Effector memory CD4-positive, alpha-beta T cell (primary cell): ENCODE measurements around the gene CXCR6.
"Not testable (repeated sequence)": the region's sequence is repeated elsewhere in the genome, so short reads cannot be mapped to it uniquely, and the experiment has no call there.

Source experiments
- DNase-seq, 3 donors: peaks; one replicate each; pipeline ENCODE4 v3.0.0-alpha.2; 2020
- H3K27ac ChIP-seq: 2 replicates; pipeline ENCODE4 v1.7.0; 2013; ENCODE audit warnings: mild to moderate bottlenecking, low read length, moderate library complexity; ENCODE audit not compliant: insufficient read depth, poor library complexity, severe bottlenecking
- H3K27me3 ChIP-seq: replicated peaks from 2 replicates; pipeline ENCODE4 v1.7.0; 2013; ENCODE audit warnings: mild to moderate bottlenecking, low read length; ENCODE audit not compliant: insufficient read depth, control insufficient read depth, poor library complexity, severe bottlenecking
- H3K36me3 ChIP-seq: 2 replicates; pipeline ENCODE4 v1.7.0; 2013; ENCODE audit warnings: mild to moderate bottlenecking, low read length, moderate library complexity; ENCODE audit not compliant: control insufficient read depth, insufficient read depth
- H3K4me1 ChIP-seq: 2 replicates; pipeline ENCODE4 v1.7.0; 2013; ENCODE audit warnings: low read length, mild to moderate bottlenecking; ENCODE audit not compliant: control insufficient read depth, insufficient read depth, poor library complexity, severe bottlenecking
- H3K4me3 ChIP-seq: 2 replicates; pipeline ENCODE4 v1.7.0; 2013; ENCODE audit warnings: low read length, low read depth, mild to moderate bottlenecking; ENCODE audit not compliant: insufficient read depth, poor library complexity, severe bottlenecking
- H3K9me3 ChIP-seq: 2 replicates; pipeline ENCODE4 v1.7.0; 2013; ENCODE audit warnings: mild to moderate bottlenecking, low read length, moderate library complexity; ENCODE audit not compliant: control insufficient read depth

Gene CXCR6

DNA sequence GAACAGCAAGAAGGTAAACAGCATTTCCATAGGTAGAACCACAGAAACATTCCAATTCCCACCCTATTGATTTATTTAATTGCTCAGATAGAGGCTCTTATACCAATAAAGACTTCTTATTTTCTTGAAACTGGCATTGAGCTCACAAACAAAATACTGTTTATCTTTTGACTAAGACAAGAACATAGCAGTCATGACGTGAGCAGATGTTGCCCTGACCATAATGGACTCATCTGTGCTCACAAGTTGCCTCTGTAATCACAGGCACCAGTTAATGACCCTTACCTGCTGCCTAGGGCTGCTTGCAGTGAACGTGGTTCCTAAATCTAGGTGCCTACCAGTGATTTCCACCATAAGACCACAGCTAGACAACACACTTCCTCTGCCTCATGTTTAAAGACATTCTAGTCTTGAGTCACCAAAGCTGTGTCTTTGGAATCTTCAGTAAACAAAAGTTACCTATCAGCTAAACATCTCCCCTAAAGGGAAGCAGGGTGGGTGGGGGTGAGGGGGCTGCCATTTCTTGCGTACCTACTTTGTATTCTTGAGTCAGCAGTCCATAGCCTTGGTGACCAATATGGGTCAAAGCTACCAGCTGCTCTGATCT is 50.3 kb downstream of the CXCR6 start:
- H3K27ac ChIP-seq = peak overlapping the region; percentile 91
- no peaks in the 10 kb centered on the region for H3K27me3 ChIP-seq
- peaks cover 41% of the 10 kb centered on the region for H3K4me1 ChIP-seq
- peak; percentile 17 to 64 (median 58) for DNase-seq
- no peaks in the 10 kb centered on the region for H3K36me3 ChIP-seq
- no peaks in the 10 kb centered on the region for H3K9me3 ChIP-seq
- H3K4me3 ChIP-seq = no peak overlapping the region

DNA sequence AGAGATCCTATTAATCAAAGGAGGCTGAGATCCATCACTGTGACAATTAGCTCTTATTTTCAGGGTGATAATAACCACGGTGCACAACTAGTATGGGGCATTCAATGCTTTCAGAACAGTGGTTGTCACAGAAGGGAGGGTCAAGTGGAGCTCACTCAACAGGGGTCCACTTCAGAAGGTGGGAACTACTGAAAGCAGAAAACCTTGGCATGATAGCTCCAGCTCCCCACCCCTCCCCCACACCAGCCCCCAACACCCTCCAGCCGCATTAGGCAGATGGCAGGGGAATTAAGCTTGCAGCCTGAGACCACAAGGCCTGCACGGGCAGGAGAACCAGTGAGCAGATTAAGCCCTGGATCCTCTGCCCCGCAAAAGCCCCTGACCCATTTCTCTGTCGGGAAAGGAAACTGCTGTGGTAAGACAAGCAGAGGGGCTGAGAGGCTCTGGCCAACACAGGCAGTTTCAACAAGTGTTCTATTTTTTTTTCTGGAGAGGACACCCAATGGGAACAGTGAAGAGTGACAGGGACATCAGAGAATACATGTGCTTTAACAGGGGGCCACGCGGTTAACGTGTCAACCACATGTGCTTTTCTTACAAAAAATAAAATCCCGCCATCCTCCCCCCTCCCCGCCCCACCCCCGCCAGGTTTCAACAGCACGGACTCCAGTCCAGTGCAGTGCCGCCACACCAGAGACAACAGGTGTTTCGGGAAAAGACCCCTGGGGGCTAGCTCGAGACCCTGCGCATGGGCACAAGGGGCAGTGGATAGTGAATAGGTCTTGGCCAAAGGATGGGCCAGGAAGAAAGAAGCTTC is 51.4 kb downstream of the CXCR6 start:
- Histone ChIP-seq H3K9me3 (no peaks in the 10 kb centered on the region), H3K4me1 (peaks cover 35% of the 10 kb centered on the region)
- peak; percentile 47 to 60 (median 49) for DNase-seq

DNA sequence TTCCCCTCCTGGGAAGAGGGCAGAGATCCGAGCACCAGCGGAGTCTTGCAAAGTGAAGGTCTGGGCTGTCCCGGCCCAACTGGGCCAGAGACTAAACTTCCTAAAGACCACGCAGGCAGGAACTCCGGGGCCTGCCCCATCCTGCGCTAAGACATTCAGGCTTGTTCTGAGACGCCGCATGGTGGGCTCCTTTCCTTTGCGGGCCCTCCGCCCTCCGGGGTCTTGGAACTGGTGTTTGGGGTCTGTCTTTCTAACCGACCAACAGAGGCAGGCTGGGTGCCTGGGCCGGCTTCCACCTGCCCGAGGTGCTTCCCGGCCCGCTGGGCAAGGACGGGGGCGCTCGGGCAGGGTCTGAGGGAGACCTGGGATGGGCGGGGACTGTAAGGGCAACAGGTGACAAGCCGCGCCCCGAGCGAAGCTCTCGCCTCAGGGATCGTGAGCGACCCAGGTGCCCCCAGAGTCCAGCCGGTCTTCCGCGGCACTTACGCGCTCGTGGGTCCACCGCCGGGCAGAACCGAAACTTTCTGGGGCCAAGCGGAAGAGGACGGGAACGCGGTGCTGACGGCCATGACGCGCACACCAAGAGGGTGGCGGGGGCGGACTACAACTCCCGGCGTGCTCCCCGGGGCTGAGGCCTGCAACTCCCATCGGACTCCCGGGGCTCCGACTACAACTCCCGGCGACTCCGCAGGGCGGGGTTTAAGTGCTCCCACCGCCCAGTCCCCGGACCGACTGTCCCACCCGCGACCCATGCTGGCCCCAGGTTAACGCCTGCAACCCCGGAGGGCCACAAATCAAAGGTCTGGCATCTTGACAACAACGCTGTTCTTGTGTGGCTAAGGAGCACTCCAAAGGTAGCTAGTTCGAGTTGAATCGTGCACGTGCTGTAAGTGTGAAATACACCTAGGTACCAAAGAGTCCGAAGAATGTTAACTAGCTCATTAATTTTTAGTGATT is 52.2 kb downstream of the CXCR6 start, which contains the start of gene FYCO1:
Gene FYCO1, minus strand, starts transcription at position 589 of the 957 bp plus-strand sequence. CDS start 10,914 bp downstream, outside the sequence.
- H3K27ac ChIP-seq = peak within 1 kb of the TSS; percentile 91
- no peaks in the 10 kb centered on the region for H3K9me3 ChIP-seq
- H3K4me3 ChIP-seq = peak within 1 kb of the TSS; percentile 95
- DNase-seq = peak; percentile 67 to 82 (median 73)
- H3K27me3 ChIP-seq = no peaks in the 10 kb centered on the region
- H3K4me1 ChIP-seq = peaks cover 35% of the 10 kb centered on the region
- H3K36me3 ChIP-seq = no peaks in the 10 kb centered on the region

More for the DNA sequence above, 51.4 kb downstream of the CXCR6 start:
- Histone ChIP-seq H3K4me3 (peak overlapping the region; percentile 95), H3K27me3 (no peaks in the 10 kb centered on the region), H3K27ac (peak overlapping the region; percentile 91), H3K36me3 (no peaks in the 10 kb centered on the region)

DNA sequence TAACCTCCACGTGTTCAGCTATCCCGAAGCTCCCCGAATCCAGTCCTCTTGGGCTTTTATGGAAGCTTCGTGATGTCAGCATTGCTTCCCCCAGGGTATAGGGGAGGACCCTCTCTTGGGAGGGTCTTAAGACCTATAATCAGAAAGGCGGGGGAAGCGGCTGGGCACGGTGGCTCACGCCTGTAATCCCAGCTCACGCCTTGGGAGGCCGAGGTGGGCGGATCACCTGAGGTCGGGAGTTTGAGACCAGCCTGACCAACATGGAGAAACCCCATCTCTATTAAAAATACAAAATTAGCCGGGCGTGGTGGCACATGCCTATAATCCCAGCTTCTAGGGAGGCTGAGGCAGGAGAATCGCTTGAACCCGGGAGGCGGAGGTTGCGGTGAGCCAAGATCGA is 54.2 kb downstream of the CXCR6 start:
- H3K27ac ChIP-seq, H3K27me3 ChIP-seq, DNase-seq, H3K36me3 ChIP-seq, H3K9me3 ChIP-seq, H3K4me3 ChIP-seq: not testable (repeated sequence)
- peaks cover 22% of the 10 kb centered on the region for H3K4me1 ChIP-seq

DNA sequence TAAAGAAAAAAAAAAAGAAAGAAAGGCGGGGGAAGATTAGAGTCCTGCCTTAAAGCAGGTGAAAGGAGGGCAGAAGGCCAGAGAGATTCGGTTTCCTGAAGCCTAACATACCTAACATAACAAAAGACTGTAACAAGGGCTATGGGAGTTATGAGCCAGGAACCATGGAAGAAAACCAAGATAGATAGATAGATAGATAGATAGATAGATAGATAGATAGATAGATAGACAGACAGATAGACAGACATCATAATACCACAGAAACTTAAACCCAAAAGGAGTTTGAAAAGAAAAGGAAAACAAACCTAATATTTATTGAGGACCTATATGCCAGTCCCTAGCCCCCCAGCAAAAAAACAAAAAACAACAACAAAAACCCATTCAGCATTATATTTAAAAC is 54.7 kb downstream of the CXCR6 start:
- DNase-seq = no peak
- Histone ChIP-seq H3K9me3 (no peaks in the 10 kb centered on the region), H3K27me3 (no peaks in the 10 kb centered on the region), H3K4me1 (peaks cover 17% of the 10 kb centered on the region), H3K27ac (no peak overlapping the region), H3K36me3 (no peaks in the 10 kb centered on the region), H3K4me3 (no peak overlapping the region)
